ENCODE results near the gene L3MBTL4. TPM values are rescaled to one million over a fixed set of nuclear protein-coding genes. Genes with fewer than 3 reads are reported as not detected.

Gene L3MBTL4
- total and polyA plus RNA-seq, 8 donors = 2.5 to 15.1 (median 6.4) TPM

- Histone ChIP-seq H3K27ac (no peak overlapping the region), H3K27me3 (no peaks in the 10 kb centered on the region), H3K4me3 (no peak overlapping the region), H3K4me1 (peaks cover 0 to 8% (median 4%) of the 10 kb centered on the region in 3 donors), H3K36me3 (no peaks in the 10 kb centered on the region), H3K9me3 (no peaks in the 10 kb centered on the region)
- no peak for TF ChIP-seq CTCF (IDR thresholded peaks at IDR 0.05)
- DNase-seq (no peak), ATAC-seq (no peak), FAIRE-seq (no peak)
- intact Hi-C loops (cut with DNase I) = no loop called here
- 88 to 92% methylated on average over 1 of the region's 1 CpG for WGBS, 2 donors
Observed at GRCh38 chr18:6323319-6323889, 91.3 kb downstream of the L3MBTL4 start.

- DNase-seq = peak in 5 of 6 donors; percentile 20 to 42 (median 28)
- TF ChIP-seq CTCF (IDR thresholded peaks at IDR 0.05) = no peak
- Histone ChIP-seq H3K27ac (no peak overlapping the region), H3K4me1 (peaks cover 0 to 4% (median 0%) of the 10 kb centered on the region in 3 donors), H3K4me3 (peak overlapping the region in 1 of 4 donors; percentile 8), H3K9me3 (no peaks in the 10 kb centered on the region), H3K36me3 (no peaks in the 10 kb centered on the region), H3K27me3 (no peaks in the 10 kb centered on the region)
- WGBS, 2 donors = 38 to 44% methylated on average over 10 of the region's 10 CpGs
- ATAC-seq = peak; percentile 71 to 95 (median 90)
- intact Hi-C loops (cut with DNase I) = no loop called here
- no peak for FAIRE-seq
Observed at GRCh38 chr18:6315517-6316331, 99.0 kb downstream of the L3MBTL4 start.

- Histone ChIP-seq H3K36me3 (no peaks in the 10 kb centered on the region), H3K4me1 (peaks cover 0 to 4% (median 0%) of the 10 kb centered on the region in 3 donors), H3K4me3 (no peak overlapping the region), H3K27ac (no peak overlapping the region), H3K9me3 (no peaks in the 10 kb centered on the region), H3K27me3 (no peaks in the 10 kb centered on the region)
- 38 to 60% methylated on average over 2 of the region's 2 CpGs for WGBS, 2 donors
- intact Hi-C loops (cut with DNase I) = no loop called here
- no peak for FAIRE-seq
- TF ChIP-seq CTCF (IDR thresholded peaks at IDR 0.05) = no peak
- no peak for DNase-seq
- ATAC-seq = no peak
Observed at GRCh38 chr18:6313415-6313814, 101.3 kb downstream of the L3MBTL4 start.

- H3K36me3 ChIP-seq = no peaks in the 10 kb centered on the region
- no peak for TF ChIP-seq CTCF (IDR thresholded peaks at IDR 0.05)
- WGBS, 2 donors = 85 to 96% methylated on average over 8 of the region's 8 CpGs
- H3K4me3 ChIP-seq = no peak overlapping the region
- ATAC-seq (no peak), FAIRE-seq (no peak), DNase-seq (no peak)
- intact Hi-C loops (cut with DNase I) = no loop called here
- no peak overlapping the region for H3K27ac ChIP-seq
- no peaks in the 10 kb centered on the region for H3K9me3 ChIP-seq
- peaks cover 0 to 4% (median 0%) of the 10 kb centered on the region in 3 donors for H3K4me1 ChIP-seq
- H3K27me3 ChIP-seq = no peaks in the 10 kb centered on the region
Observed at GRCh38 chr18:6311456-6312215, 103.1 kb downstream of the L3MBTL4 start.
